NCI-H82 treated with DMSO at 0.1 percent for 48 hours (cell line): ENCODE data around the gene SRSF6.
"Not testable (repeated sequence)": the region's sequence is repeated elsewhere in the genome, so short reads cannot be mapped to it uniquely, and the experiment has no call there.

ENCODE experiments used
- DNase-seq: peaks from one replicate; lab custom pipeline; 2025; ENCODE audit not compliant: unreplicated experiment; lab: John Stamatoyannopoulos, UW

SRSF6 gene

DNA sequence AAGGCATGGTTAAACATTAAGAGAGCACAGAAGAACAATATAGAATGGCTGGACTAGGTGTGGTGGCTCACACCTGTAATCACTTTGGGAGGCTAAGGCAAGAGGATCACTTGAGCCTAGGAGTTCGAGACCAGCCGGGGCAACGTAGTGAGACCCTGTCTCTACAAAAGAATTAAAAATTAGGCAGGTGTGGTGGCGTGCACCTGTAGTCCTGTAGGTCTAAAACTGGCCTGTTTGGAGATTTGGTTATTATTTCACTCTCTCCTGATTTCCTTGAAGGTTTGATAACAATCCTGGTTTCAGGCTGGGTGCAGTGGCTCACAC, 15.6 kb downstream of the SRSF6 start:
- no peak for DNase-seq

DNA sequence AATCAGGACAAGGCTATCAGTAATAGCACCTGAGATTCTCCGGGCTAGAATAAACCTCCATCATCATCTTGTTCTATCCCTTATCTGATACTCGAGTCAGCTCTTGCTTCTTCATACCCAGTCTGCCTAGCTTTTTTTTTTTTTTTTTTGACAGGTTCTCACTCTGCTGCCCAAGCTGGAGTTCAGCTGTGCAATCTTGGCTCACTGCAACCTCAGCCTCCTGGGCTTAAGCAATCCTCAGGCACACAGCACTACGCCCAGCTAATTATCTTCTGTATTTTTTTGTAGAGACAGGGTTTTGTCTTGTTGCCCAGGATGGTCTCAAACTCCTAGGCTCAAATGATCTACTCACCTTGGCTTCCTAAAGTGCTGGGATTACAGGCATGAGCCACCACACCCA, 19.5 kb downstream of the SRSF6 start:
- no peak for DNase-seq

DNA sequence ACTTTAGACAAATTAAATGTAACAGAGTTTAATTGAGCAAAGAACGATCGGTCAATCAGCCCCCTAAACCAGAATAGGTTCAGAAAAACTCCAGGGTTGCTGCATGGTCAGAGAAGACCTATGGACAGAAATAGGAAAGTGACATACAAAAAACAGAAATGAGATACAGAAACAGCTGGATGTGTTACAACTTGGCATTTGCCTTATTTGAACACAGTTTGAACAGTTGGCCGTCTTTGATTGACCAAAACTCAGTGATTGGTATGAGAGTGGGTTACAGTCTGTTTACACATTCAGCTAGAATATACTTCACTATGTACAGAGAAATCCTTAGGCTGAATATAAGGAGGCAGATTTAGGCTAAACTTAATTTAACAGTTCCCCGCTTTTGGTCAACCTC, 19.9 kb downstream of the SRSF6 start:
- no peak for DNase-seq

DNA sequence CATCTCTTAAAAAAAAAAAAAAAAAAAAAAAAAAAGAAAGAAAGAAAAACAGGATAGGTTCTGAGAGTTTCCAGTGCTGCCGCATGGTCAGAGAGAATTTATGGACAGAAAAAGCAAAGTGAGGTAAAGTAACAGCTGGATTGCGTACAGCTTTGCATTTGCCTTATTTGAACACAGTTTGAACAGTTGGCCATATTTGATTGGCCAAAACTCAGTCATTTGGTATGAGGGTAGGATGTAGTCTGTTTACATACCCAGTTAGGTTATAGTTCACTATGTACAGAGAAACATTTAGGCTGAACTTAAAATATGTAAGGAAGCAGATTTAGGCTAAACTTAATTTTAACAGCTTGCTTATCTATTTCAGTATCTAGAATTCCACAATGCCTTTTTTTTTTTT, 32.3 kb downstream of the SRSF6 start:
- no peak for DNase-seq

DNA sequence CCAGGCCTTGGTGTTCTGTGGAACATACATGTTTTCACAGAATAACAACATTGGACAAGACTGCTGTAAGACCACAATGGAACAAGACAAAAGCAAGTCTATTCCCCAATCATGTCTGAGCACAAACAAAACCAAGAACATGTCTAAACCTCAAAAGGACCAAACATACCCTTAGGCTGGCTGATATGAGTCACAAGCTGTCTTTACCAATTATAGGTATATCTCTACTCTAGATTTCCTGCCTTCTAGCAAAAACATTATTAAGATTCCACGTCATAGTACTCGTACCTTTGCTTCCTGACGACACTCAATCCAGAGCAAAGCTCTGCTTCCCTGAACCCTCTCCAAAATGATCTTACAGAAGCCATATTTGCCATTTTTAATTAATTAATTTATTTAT, 34.4 kb downstream of the SRSF6 start:
- no peak for DNase-seq

DNA sequence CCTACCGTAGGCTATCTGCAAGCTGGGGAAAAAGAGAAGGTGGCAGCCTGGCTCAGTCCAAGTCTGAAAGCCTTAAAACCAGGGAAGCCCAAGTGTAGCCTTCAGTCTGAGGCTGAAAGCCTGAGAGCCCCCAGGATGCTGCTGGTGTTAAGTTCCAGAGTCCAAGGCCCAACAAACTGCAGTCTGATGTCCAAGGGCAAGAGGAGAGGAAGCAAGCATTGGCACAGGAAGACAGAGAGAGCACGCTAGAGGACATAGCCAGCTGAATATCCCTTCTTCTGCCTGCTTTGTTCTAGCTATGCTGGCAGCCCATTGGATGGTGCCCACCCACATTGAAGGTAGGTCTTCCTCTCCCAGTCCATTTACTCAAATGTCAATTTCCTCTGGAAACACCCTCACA, 37.7 kb downstream of the SRSF6 start:
- no peak for DNase-seq

DNA sequence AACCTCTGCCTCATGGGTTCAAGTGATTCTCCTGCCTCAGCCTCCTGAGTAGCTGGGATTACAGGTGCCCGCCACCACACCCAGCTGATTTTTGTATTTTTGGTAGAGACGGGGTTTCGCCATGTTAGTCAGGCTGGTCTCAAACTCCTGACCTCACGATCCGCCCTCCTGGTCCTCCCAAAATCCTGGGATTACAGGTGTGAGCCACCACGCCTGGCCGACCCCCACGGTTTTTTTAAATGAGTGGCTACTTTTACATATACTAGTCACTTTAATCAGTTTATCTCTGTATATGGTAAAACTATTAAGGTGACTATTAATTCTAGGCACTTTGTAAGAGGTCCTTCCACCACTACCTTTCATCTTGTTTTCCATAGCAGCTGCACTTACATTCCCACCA, 44.3 kb downstream of the SRSF6 start:
- not testable (repeated sequence) for DNase-seq

DNA sequence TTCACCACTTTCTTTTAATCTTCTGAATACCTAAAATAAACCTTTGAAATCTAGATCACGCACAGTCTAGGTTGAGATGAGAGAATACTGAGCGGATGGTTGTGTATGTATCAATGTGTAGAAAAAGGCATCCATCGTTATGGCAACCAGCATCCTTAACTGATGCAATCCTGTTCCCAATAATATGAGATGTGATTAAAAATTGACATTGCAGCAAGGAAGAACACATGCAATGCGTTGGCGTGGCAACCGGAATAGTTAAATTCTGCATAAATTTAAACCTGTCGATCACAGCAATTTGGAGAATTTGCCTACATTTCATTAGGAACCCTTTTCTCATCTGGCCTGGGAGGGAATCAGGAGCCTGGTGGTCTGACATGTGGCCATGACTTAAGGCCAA, 48.5 kb downstream of the SRSF6 start:
- no peak for DNase-seq

DNA sequence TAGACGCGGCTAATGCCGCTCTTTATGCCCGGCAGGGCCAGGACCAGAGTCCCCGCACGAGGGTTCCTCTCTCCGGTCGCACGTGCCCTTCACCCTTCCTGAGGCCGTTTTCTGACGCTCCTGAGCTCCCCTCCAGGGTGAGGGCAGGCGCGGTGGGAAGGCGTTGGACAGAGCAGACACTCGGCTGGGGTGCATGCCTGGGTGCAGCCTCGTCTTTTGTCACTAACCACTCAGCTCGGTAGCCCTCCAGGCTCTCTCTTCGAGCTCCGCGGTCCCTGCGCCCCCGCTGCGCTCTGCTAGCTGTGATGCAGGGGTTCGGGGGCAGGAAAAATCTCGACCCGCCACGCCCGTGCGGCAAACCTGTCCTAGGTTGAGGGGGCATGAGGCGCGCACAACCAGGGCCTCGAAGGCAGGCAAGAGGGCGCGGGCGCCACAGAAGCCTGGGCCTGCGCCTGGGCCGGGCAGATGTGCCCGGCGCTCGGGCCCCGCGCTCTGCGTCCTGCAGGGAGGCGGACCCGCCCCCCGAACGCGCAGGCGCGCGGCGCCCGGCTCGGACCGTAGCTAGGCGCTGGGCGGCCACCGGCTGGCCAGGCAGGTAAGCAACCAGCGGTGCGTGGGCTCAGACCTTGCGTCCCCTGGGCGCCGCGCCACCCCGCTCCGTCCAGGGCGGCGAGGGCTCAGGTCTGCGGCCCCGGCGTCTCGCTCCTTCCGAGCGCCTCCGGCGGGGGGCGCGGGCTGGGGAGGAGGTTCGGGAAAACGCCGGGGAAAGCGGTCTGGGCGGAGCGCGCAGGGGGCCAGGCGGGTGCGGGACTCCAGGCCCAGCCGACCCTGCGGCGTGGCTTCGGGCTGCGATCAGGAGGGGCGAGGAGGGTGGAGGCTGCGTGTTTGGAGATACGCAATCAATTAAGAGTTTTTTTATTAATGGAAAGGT, 49.7 kb downstream of the SRSF6 start, which contains the start of gene L3MBTL1:
TSS of gene L3MBTL1 (plus strand) at position 548 of the 931 bp plus-strand sequence. CDS start 5,807 bp downstream, outside the sequence.
- no peak for DNase-seq

DNA sequence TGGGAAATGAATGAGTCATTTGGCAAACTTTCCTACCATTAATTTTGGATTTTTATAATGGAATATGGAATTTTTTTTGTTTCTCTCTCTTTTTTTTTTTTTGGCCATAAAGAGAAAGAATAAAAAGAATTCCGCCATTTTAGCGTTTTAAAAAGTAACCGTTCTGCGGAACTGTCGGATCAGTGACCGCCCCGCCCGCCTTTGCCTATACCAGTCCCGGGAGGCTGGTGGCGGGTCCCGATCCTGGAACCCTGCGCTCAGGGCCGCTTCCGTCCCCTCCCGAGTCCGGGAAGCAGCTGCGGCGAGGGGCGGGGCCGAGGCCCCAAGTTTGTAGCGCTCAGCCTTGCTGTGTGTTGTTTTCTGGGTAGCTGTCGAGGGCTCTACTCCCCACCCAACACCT, 50.4 kb downstream of the SRSF6 start:
- DNase-seq, result no peak

DNA sequence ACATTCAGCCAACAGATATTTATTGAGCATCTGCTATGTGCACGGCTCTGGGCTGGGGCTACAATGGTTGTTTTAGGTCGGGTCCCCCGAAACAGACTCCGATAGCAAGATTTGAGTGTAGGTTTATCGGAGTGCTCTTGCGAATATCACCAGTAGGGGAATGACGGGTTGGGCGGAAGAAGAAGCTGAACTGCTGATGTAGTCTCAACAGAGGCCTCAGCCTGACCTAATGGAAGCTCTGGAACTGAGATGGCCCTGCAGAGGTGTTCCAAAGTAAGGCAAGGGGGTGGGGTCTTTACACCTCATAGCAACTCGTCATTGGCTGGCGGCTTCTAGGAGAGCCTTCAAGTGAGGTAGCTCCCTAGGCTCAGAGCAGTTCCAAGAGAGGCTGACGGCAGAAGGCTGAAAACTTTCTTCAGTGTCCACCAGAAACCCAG, 50.9 kb downstream of the SRSF6 start:
- no peak for DNase-seq

DNA sequence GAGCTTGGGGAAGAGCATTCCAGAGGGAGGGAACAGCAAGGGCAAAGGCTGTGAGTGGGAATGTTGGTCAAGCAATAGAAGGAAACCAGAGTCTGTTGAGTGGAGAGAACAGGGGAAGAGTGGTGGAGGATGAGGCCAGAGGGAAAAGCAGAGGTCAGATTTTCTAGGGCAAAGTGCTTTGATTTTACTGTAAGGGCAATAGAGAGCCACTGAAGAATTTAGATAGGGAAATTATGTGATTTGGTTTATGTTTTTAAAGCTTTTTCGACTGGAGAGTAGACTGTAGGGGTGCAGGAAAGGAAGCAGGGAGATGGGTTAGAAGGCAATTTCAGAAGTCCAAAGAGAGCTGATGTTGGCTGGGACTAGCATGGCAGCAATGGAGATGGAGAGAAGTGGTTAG, 54.2 kb downstream of the SRSF6 start:
- DNase-seq, result no peak

DNA sequence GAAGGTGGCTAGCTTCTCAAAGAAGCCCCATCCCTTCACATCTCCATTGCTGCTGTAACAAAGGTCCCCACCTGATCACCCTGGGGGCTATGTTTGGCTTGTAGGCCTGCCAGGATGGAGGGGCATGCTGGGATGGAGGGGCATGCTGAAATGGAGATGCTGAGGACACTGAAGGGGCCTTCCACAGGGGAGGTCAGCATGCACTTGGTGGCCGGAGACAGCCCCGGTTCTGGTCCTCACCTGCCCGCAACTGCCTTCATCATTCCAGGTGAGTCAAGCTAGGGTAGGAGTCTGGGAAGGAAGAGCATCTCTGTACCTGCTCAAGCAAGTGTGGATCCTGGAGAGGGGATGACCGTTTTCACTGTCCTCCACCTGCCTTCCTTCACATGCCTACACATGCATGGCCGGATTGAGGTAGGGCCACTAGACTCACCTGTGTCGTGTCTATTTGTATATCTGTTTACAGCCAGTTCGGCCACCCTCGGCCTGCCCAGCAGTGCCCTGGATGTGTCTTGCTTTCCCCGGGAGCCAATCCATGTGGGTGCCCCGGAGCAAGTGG, 55.8 kb downstream of the SRSF6 start:
- no peak for DNase-seq
